ENCODE data around the gene RASSF1. TPM values are rescaled to one million over a fixed set of nuclear protein-coding genes. Genes with fewer than 3 reads are reported as not detected.

Gene RASSF1
- total and polyA plus RNA-seq, 2 donors (not counting 3 experiments of a cell fraction or from before 2014, with no cell fraction given) = 31.9 to 59.7 TPM

DNA sequence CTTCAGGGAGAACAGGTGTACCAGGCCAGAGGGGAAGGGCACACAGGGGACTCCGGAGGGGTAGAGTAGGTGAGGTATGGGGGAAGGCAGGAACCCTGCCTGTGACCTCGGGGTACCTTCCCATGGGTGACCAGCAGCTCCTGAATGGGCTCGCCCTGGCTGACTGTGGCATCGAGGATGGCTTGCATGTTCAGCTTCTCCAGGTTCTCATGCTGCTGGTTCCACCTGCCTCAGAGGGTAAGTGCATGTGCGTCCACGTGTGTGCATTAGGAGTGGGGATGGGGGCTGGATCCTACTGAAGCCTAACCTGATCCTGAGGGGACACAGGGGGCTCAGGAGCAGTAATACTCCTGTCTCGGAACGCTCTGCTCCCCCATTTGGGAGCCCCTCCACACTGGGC lies 4.4 kb upstream of the RASSF1 start:
- intact Hi-C loops (cut with micrococcal nuclease) = loop anchor here (5.0 kb wide), 1 partner anchor 92 kb away; no protein-coding TSS in a partner anchor
- peaks cover 0 to 4% of the 10 kb centered on the region in 2 experiments for H3K36me3 ChIP-seq (ENCODE audit: control insufficient read depth in 2 of 2, extremely low read depth in 1 of 2, insufficient read depth in 2 of 2, low read length in 2 of 2)
- ChIA-PET POLR2A (no interaction called here), CTCF (interaction anchor here (0.7 to 7.7 kb wide), 4 partner anchors 9 to 196 kb away, joined by 3 to 165 read pairs (median 4); no protein-coding TSS in a partner anchor)
- H3K27ac ChIP-seq (ENCODE audit: insufficient read depth, low read depth, low read length) = no peak overlapping the region
- H3K9me3 ChIP-seq (replicated peaks; ENCODE audit: control insufficient read depth, insufficient read depth, low read length) = no peaks in the 10 kb centered on the region
- no peak overlapping the region for H3K9ac ChIP-seq (replicated peaks; ENCODE audit: extremely low read depth, insufficient read depth, low read length)
- dilution Hi-C loops (cut with MboI; ENCODE audit: extremely low pct_ligation_motif_present, low sequenced_read_pairs) = no loop called here
- no peaks in the 10 kb centered on the region for H4K20me1 ChIP-seq (replicated peaks; ENCODE audit: control insufficient read depth, extremely low read depth, insufficient read depth, low read length)
- no peak for DNase-seq (ENCODE audit: low read depth, low spot score)
- BruUV-seq (replicated peaks) = no TSS peak
- H3K27me3 ChIP-seq (ENCODE audit: control insufficient read depth in 2 of 2, insufficient read depth in 2 of 2, low read length in 2 of 2) = no peaks in the 10 kb centered on the region
- H3K79me2 ChIP-seq (ENCODE audit: control insufficient read depth, insufficient read depth, low read length) = no peaks in the 10 kb centered on the region
- no peak for FAIRE-seq
- no peaks in the 10 kb centered on the region for H3K9me1 ChIP-seq (replicated peaks; ENCODE audit: control insufficient read depth, extremely low read depth, insufficient read depth, low read length)
- H3K4me2 ChIP-seq (ENCODE audit: insufficient read depth, low read length) = peak overlapping the region; percentile 50
- no peak overlapping the region for H3K4me3 ChIP-seq (replicated peaks in 1 of 3; ENCODE audit: insufficient read depth in 1 of 3, low read depth in 1 of 3, low read length in 3 of 3)
- H3K4me1 ChIP-seq (ENCODE audit: control insufficient read depth, extremely low read depth, insufficient read depth, low read length) = peaks cover 17% of the 10 kb centered on the region
- TF ChIP-seq GATA2 (IDR thresholded peaks at IDR 0.05; ENCODE audit: insufficient read depth, insufficient read length, low read depth, low read length) (no peak), POLR2A (IDR thresholded peaks at IDR 0.05; ENCODE audit: low read depth, low read length) (no peak), POLR2AphosphoS5 (IDR thresholded peaks at IDR 0.05; ENCODE audit: insufficient read depth, low read depth, low read length) (no peak), MYC (IDR thresholded peaks at IDR 0.05; ENCODE audit: low read depth, low read length) (no peak), JUN (IDR thresholded peaks at IDR 0.05; ENCODE audit: borderline replicate concordance, insufficient read depth, insufficient read length, low read depth) (no peak), FOS (IDR thresholded peaks at IDR 0.05; ENCODE audit: borderline replicate concordance, insufficient read depth, low read length) (no peak), EZH2 (IDR thresholded peaks at IDR 0.05; ENCODE audit: borderline replicate concordance, low read depth, low read length, severe bottlenecking) (no peak)
- TF ChIP-seq, protein P1, sequence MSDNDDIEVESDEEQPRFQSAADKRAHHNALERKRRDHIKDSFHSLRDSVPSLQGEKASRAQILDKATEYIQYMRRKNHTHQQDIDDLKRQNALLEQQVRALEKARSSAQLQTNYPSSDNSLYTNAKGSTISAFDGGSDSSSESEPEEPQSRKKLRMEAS (IDR thresholded peaks at IDR 0.05; ENCODE audit: insufficient read depth, insufficient read length) = no peak
- TF ChIP-seq, protein P2, sequence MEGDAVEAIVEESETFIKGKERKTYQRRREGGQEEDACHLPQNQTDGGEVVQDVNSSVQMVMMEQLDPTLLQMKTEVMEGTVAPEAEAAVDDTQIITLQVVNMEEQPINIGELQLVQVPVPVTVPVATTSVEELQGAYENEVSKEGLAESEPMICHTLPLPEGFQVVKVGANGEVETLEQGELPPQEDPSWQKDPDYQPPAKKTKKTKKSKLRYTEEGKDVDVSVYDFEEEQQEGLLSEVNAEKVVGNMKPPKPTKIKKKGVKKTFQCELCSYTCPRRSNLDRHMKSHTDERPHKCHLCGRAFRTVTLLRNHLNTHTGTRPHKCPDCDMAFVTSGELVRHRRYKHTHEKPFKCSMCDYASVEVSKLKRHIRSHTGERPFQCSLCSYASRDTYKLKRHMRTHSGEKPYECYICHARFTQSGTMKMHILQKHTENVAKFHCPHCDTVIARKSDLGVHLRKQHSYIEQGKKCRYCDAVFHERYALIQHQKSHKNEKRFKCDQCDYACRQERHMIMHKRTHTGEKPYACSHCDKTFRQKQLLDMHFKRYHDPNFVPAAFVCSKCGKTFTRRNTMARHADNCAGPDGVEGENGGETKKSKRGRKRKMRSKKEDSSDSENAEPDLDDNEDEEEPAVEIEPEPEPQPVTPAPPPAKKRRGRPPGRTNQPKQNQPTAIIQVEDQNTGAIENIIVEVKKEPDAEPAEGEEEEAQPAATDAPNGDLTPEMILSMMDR (IDR thresholded peaks at IDR 0.05; ENCODE audit: extremely low read depth in 1 of 2, insufficient read depth in 1 of 2, low read depth in 1 of 2, low read length in 2 of 2) = no peak
- no peak overlapping the region for H2AFZ ChIP-seq (ENCODE audit: low read depth, low read length)

All from endothelial cell of umbilical vein (primary cell).